ENCODE measurements around the gene SP8. TPM values are rescaled to one million over a fixed set of nuclear protein-coding genes. Genes with fewer than 3 reads are reported as not detected.

Gene SP8
- total RNA-seq, 1 donor from 2014 or later = not detected

GRCh38 chr7:20804345-20804744 is 17.7 kb upstream of the SP8 start:
- Mint-ChIP-seq H3K4me3 (no peak overlapping the region), H3K27ac (no peak overlapping the region), H3K27me3 (ENCODE audit: low read depth) (peaks cover 62% of the 10 kb centered on the region), H3K9me3 (peaks cover 4% of the 10 kb centered on the region), H3K4me1 (no peaks in the 10 kb centered on the region), H3K36me3 (no peaks in the 10 kb centered on the region)
- DNase-seq (ENCODE audit: low spot score in 2 of 2, unreplicated experiment in 2 of 2) = no peak
- no peak for TF ChIP-seq CTCF (IDR thresholded peaks at IDR 0.05; ENCODE audit: unreplicated experiment)

- H3K9me3 Mint-ChIP-seq = no peaks in the 10 kb centered on the region
- H3K27ac Mint-ChIP-seq = no peak overlapping the region
- no peak for TF ChIP-seq CTCF (IDR thresholded peaks at IDR 0.05; ENCODE audit: unreplicated experiment)
- DNase-seq (ENCODE audit: low spot score in 2 of 2, unreplicated experiment in 2 of 2) = no peak
- no peaks in the 10 kb centered on the region for H3K36me3 Mint-ChIP-seq
- H3K4me3 Mint-ChIP-seq = no peak overlapping the region
- peaks cover 83% of the 10 kb centered on the region for H3K27me3 Mint-ChIP-seq (ENCODE audit: low read depth)
- peaks cover 8% of the 10 kb centered on the region for H3K4me1 Mint-ChIP-seq
Observed at GRCh38 chr7:20799566-20800366, 13.1 kb upstream of the SP8 start.

- no peaks in the 10 kb centered on the region for H3K36me3 Mint-ChIP-seq
- H3K4me3 Mint-ChIP-seq = peak overlapping the region; percentile 57
- no peaks in the 10 kb centered on the region for H3K9me3 Mint-ChIP-seq
- H3K27me3 Mint-ChIP-seq (ENCODE audit: low read depth) = peaks cover 83% of the 10 kb centered on the region
- TF ChIP-seq CTCF (IDR thresholded peaks at IDR 0.05; ENCODE audit: unreplicated experiment) = no peak
- H3K27ac Mint-ChIP-seq = no peak overlapping the region
- H3K4me1 Mint-ChIP-seq = peaks cover 8% of the 10 kb centered on the region
- no peak for DNase-seq (ENCODE audit: low spot score in 2 of 2, unreplicated experiment in 2 of 2)
Observed at GRCh38 chr7:20798694-20799121, 12.0 kb upstream of the SP8 start.

GRCh38 chr7:20798081-20798693 is 11.5 kb upstream of the SP8 start:
- Mint-ChIP-seq H3K4me3 (no peak overlapping the region), H3K27ac (no peak overlapping the region), H3K36me3 (no peaks in the 10 kb centered on the region), H3K4me1 (peaks cover 8% of the 10 kb centered on the region), H3K27me3 (ENCODE audit: low read depth) (peaks cover 86% of the 10 kb centered on the region), H3K9me3 (no peaks in the 10 kb centered on the region)
- no peak for DNase-seq (ENCODE audit: low spot score in 2 of 2, unreplicated experiment in 2 of 2)
- TF ChIP-seq CTCF (IDR thresholded peaks at IDR 0.05; ENCODE audit: unreplicated experiment) = no peak

GRCh38 chr7:20797462-20798080 is 10.9 kb upstream of the SP8 start:
- Mint-ChIP-seq H3K27me3 (ENCODE audit: low read depth) (peaks cover 87% of the 10 kb centered on the region), H3K4me3 (peak overlapping the region; percentile 74), H3K4me1 (peaks cover 8% of the 10 kb centered on the region), H3K36me3 (no peaks in the 10 kb centered on the region), H3K9me3 (no peaks in the 10 kb centered on the region), H3K27ac (peak overlapping the region; percentile 12)
- DNase-seq (ENCODE audit: low spot score in 2 of 2, unreplicated experiment in 2 of 2) = no peak
- TF ChIP-seq CTCF (IDR thresholded peaks at IDR 0.05; ENCODE audit: unreplicated experiment) = no peak

Data from mesothelial cell of epicardium (in vitro differentiated cells).